ENCODE results near the gene ACTRT2.

GRCh38 chr1:3004285-3005205 lies 16.7 kb upstream of the ACTRT2 start:
- no peak for TF ChIP-seq CTCF (conservative IDR thresholded peaks at IDR 0.05; ENCODE audit: low read depth, low read length)
- TF ChIP-seq EZH2phosphoT487 (IDR thresholded peaks at IDR 0.05; ENCODE audit: borderline replicate concordance, low read length), result no peak
- no peak for TF ChIP-seq EZH2 (IDR thresholded peaks at IDR 0.05; ENCODE audit: low read length, unreplicated experiment)

Data from PC-3 (cell line).